Osteoblast (primary cell): Measurements from ENCODE around the gene WASF2. TPM values are rescaled to one million over a fixed set of nuclear protein-coding genes. Genes with fewer than 3 reads are reported as not detected.

Source experiments
- DNase-seq: peaks from one replicate; pipeline ENCODE4 v3.0.0; 2011; ENCODE audit warnings: low spot score, mixed read lengths; ENCODE audit not compliant: insufficient read length; ENCODE audit errors: missing footprints
- H2AFZ ChIP-seq: 2 replicates; pipeline ENCODE4 v1.6.0; 2011; ENCODE audit warnings: mild to moderate bottlenecking, low read length
- H3K27ac ChIP-seq: 2 replicates; pipeline ENCODE4 v1.5.1; 2011; ENCODE audit warnings: mild to moderate bottlenecking, low read depth, low read length, moderate library complexity
- H3K27me3 ChIP-seq: 2 replicates; pipeline ENCODE4 v1.6.0; 2012; ENCODE audit warnings: mild to moderate bottlenecking, control low read depth, inconsistent platforms, low read length, moderate library complexity; ENCODE audit not compliant: insufficient read depth
- H3K36me3 ChIP-seq: 2 replicates; pipeline ENCODE4 v1.5.1; 2011; ENCODE audit warnings: mild to moderate bottlenecking, low read length, control low read depth, moderate library complexity; ENCODE audit not compliant: insufficient read depth
- H3K4me1 ChIP-seq: 2 replicates; pipeline ENCODE4 v1.5.1; 2011; ENCODE audit warnings: mild to moderate bottlenecking, low read length, control low read depth, moderate library complexity; ENCODE audit not compliant: insufficient read depth
- H3K4me2 ChIP-seq: 2 replicates; pipeline ENCODE4 v1.6.0; 2011; ENCODE audit warnings: mild to moderate bottlenecking, low read length; ENCODE audit not compliant: insufficient read depth
- H3K4me3 ChIP-seq: fragments of 200-600 bp; sonication (generic); 3 replicates; pipeline ENCODE4 v1.5.1; 2012; ENCODE audit warnings: mild to moderate bottlenecking, low read length, inconsistent platforms; ENCODE audit not compliant: insufficient read depth
- H3K79me2 ChIP-seq: 2 replicates; pipeline ENCODE4 v1.6.0; 2012; ENCODE audit warnings: mild to moderate bottlenecking, low read length, control low read depth, inconsistent platforms; ENCODE audit not compliant: insufficient read depth
- H3K9me3 ChIP-seq: 2 replicates; pipeline ENCODE4 v1.5.1; 2011; ENCODE audit warnings: low read depth, low read length, control low read depth
- H4K20me1 ChIP-seq: 2 replicates; pipeline ENCODE4 v1.6.0; 2012; ENCODE audit warnings: mild to moderate bottlenecking, low read length, control low read depth; ENCODE audit not compliant: insufficient read depth
- total RNA-seq: library from RNA; depleted of rRNA; stranded (reverse); fragments of >200 nt; gene quantifications from 2 replicates; pipeline ENCODE4 v1.2.3, GENCODE V29; 2012
- TF ChIP-seq, protein P1 (sequence below): IDR thresholded peaks from 2 replicates; pipeline ENCODE4 v1.5.1; 2011; ENCODE audit warnings: mild to moderate bottlenecking, low read depth, low read length, moderate library complexity; ENCODE audit errors: extremely low read depth

WASF2 gene
- total RNA-seq, 1 donor: 24.6 TPM

DNA sequence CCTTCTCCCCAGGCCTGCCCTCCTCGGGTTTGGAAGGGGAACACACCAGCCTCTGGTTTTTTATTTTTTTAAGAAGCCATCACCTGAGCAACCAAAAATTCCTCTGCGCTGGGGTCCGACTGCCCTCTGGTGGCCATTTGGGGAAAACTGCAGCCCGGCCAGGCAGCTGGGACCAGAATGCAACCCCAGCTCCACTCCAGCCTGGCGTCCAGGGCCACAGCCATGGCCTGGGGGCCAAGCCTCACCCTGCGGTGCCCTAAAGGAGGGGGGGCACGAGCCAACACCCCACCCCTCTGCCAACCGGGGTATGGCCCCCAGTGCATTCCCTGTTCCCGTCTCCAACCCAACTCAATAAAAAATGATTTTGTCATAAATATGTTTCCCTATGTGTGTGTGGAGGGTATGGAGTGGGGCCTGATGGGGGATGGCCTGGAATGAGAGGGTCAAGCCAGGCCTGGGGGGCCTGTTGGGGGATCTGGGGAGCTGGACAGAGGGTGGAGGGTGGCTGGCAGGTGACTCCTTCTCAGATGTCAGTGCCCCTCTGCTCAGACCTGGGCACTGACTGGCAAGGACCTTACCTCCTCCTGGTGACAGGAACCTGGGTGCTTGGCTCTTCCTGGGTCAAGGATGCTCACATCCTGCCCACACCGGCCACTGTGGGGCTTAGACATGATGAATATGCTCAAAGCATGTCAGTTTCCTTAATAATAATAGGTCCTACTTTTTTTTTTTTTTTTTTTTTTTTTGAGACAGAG, 94.3 kb downstream of the WASF2 start:
- Histone ChIP-seq H3K79me2 (peaks cover 17% of the 10 kb centered on the region), H3K27ac (peak overlapping the region; percentile 57), H3K36me3 (no peaks in the 10 kb centered on the region), H4K20me1 (no peaks in the 10 kb centered on the region), H3K4me2 (peak overlapping the region; percentile 44), H2AFZ (no peak overlapping the region), H3K27me3 (peaks cover 11% of the 10 kb centered on the region), H3K4me3 (no peak overlapping the region), H3K4me1 (peaks cover 27% of the 10 kb centered on the region), H3K9me3 (no peaks in the 10 kb centered on the region)
- DNase-seq: peak; percentile 96
- TF ChIP-seq, protein P1, sequence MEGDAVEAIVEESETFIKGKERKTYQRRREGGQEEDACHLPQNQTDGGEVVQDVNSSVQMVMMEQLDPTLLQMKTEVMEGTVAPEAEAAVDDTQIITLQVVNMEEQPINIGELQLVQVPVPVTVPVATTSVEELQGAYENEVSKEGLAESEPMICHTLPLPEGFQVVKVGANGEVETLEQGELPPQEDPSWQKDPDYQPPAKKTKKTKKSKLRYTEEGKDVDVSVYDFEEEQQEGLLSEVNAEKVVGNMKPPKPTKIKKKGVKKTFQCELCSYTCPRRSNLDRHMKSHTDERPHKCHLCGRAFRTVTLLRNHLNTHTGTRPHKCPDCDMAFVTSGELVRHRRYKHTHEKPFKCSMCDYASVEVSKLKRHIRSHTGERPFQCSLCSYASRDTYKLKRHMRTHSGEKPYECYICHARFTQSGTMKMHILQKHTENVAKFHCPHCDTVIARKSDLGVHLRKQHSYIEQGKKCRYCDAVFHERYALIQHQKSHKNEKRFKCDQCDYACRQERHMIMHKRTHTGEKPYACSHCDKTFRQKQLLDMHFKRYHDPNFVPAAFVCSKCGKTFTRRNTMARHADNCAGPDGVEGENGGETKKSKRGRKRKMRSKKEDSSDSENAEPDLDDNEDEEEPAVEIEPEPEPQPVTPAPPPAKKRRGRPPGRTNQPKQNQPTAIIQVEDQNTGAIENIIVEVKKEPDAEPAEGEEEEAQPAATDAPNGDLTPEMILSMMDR: peak; percentile 93

DNA sequence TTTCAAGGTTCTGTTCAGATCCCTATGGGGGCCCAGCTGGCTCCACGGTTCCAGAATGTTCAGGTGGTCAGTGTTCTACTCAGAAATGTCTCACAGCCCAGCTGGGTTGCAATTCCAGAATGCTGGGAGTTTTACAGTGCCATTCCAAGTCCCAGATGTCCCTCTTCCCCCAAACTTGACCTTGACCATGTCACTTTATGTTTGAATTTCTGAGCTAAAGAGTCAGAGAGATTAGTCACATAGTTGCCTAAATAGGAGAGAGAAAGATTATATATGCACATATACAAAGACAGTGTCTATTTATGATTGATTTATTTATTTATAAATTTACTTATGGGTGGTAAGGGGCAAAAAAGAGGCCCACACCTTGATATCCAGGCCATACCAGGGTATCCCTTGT, 95.0 kb downstream of the WASF2 start:
- peak overlapping the region; percentile 44 for H3K4me2 ChIP-seq
- peak overlapping the region; percentile 57 for H3K27ac ChIP-seq
- peak; percentile 91 for DNase-seq

DNA sequence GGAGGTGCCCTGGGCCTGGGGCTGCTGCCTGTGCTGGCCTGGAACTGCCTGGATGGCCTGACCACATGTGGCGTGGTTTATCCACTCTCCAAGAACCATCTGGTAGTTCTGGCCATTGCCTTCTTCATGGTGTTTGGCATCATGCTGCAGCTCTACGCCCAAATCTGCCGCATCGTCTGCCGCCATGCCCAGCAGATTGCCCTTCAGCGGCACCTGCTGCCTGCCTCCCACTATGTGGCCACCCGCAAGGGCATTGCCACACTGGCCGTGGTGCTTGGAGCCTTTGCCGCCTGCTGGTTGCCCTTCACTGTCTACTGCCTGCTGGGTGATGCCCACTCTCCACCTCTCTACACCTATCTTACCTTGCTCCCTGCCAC, 95.7 kb downstream of the WASF2 start:
- peak overlapping the region; percentile 57 for H3K27ac ChIP-seq

More for the DNA sequence above, 95.0 kb downstream of the WASF2 start:
- no peak overlapping the region for H2AFZ ChIP-seq
- no peaks in the 10 kb centered on the region for H3K36me3 ChIP-seq
- H3K4me3 ChIP-seq: no peak overlapping the region
- H3K79me2 ChIP-seq: peaks cover 17% of the 10 kb centered on the region
- H3K9me3 ChIP-seq: no peaks in the 10 kb centered on the region
- no peaks in the 10 kb centered on the region for H4K20me1 ChIP-seq
- TF ChIP-seq, protein P1: no peak
- peaks cover 27% of the 10 kb centered on the region for H3K4me1 ChIP-seq
- H3K27me3 ChIP-seq: peaks cover 12% of the 10 kb centered on the region

More for the DNA sequence above, 95.7 kb downstream of the WASF2 start:
- DNase-seq: no peak
- H3K27me3 ChIP-seq: peaks cover 8% of the 10 kb centered on the region
- no peak overlapping the region for H3K4me3 ChIP-seq
- H4K20me1 ChIP-seq: no peaks in the 10 kb centered on the region
- H3K79me2 ChIP-seq: peaks cover 17% of the 10 kb centered on the region
- H3K9me3 ChIP-seq: no peaks in the 10 kb centered on the region
- no peak overlapping the region for H3K4me2 ChIP-seq
- no peak overlapping the region for H2AFZ ChIP-seq
- no peaks in the 10 kb centered on the region for H3K36me3 ChIP-seq
- H3K4me1 ChIP-seq: peaks cover 27% of the 10 kb centered on the region
- TF ChIP-seq, protein P1: no peak
